Upper lobe of right lung (tissue), 1 donor: ENCODE data around the gene SETD1B. TPM values are rescaled to one million over a fixed set of nuclear protein-coding genes. Genes with fewer than 3 reads are reported as not detected.

Experiments used
- ATAC-seq: fragments of 200-7000 bp; cut with Tn5 transposase; one replicate; pipeline ENCODE4 v1.9.1; 2020; ENCODE audit warnings: mild to moderate bottlenecking, moderate library complexity
- DNase-seq: peaks from one replicate; pipeline ENCODE4 v3.0.0-alpha.2; 2020
- H3K27ac ChIP-seq: fragments of 200-600 bp; one replicate; pipeline ENCODE4 v1.8.0; 2022
- H3K27me3 ChIP-seq: fragments of 200-600 bp; one replicate; pipeline ENCODE4 v1.8.0; 2022; ENCODE audit warnings: mild to moderate bottlenecking
- H3K36me3 ChIP-seq: fragments of 200-600 bp; one replicate; pipeline ENCODE4 v1.8.0; 2022
- H3K4me1 ChIP-seq: fragments of 200-600 bp; one replicate; pipeline ENCODE4 v1.8.0; 2022
- H3K4me3 ChIP-seq: fragments of 200-600 bp; one replicate; pipeline ENCODE4 v1.8.0; 2022; ENCODE audit warnings: mild to moderate bottlenecking
- H3K9me3 ChIP-seq: fragments of 200-600 bp; one replicate; pipeline ENCODE4 v1.8.0; 2022
- intact Hi-C: fragments of 100-400 bp; cut with DNase I; formaldehyde crosslinking; loops from one replicate; pipeline ENCODE4 v1.11.0; 2022
- total RNA-seq: library from RNA; stranded (reverse); fragmentation: NEBNext Ultra II Directional; extraction: Animal tissue kit (Norgen Biotek cat#: 25700); gene quantifications from one replicate; pipeline ENCODE4 v1.2.1, GENCODE V29; 2021
- TF ChIP-seq, protein P1 (sequence below): fragments of 200-600 bp; IDR thresholded peaks from one replicate; pipeline ENCODE4 v1.8.0; 2022; ENCODE audit warnings: antibody characterized with exemption
- donor health status: DM: no; HTN: yes; CAD: no; lungs with severe emphysema.

Gene SETD1B
- total RNA-seq, 1 donor from 2014 or later, result 18.4 TPM

DNA sequence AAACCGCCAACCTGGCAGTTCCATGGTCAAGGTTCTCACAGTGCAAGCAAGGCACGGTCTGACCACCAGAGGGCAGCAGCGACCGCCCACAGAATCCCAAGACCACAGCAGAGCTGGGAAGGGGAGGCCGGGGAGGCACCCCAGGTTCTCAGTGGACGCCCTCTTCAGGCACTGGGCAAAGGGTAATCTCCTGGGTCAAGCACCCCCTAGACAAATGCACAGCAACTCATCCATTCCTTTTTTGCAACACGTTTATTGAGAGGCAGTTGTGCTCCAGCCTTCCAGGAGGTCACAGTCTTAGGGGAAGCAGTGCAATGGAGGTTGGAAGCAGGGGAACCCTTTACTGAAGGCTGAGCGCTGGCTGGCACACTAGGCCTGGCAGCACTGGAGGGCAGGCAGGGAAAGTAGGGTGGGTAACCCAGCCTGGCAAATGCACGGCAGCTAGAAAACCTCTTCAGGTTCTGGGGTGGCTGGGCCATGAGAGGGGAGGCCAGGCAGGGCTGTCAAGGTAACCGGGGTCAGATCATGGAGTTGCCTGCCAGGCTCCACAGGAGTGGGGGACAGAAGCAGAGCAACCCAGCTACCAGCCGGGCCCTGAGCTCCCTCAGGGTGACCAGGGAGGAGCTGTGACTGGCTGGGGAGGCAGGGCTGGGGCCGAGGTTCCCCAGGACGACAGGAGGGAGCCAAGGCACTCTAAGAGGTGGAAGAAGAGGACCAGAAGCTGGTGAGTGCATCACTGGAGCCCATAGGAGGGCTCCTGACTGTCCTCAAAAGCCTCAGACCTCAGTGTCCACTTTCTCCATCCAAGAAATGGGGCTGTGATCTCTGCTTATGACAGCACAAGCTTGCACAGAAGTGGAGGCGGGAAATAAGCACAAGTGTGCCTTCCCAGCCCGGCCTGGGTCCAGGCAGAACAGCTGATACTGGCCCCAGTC lies 8.5 kb upstream of the SETD1B start:
- Histone ChIP-seq H3K4me1 (peaks cover 79% of the 10 kb centered on the region), H3K27ac (peak overlapping the region; percentile 79), H3K36me3 (peaks cover 17% of the 10 kb centered on the region), H3K9me3 (no peaks in the 10 kb centered on the region), H3K27me3 (no peaks in the 10 kb centered on the region), H3K4me3 (peak overlapping the region; percentile 20)
- intact Hi-C loops, result no loop called here
- peak; percentile 52 for ATAC-seq
- DNase-seq, result peak; percentile 93
- TF ChIP-seq, protein P1, sequence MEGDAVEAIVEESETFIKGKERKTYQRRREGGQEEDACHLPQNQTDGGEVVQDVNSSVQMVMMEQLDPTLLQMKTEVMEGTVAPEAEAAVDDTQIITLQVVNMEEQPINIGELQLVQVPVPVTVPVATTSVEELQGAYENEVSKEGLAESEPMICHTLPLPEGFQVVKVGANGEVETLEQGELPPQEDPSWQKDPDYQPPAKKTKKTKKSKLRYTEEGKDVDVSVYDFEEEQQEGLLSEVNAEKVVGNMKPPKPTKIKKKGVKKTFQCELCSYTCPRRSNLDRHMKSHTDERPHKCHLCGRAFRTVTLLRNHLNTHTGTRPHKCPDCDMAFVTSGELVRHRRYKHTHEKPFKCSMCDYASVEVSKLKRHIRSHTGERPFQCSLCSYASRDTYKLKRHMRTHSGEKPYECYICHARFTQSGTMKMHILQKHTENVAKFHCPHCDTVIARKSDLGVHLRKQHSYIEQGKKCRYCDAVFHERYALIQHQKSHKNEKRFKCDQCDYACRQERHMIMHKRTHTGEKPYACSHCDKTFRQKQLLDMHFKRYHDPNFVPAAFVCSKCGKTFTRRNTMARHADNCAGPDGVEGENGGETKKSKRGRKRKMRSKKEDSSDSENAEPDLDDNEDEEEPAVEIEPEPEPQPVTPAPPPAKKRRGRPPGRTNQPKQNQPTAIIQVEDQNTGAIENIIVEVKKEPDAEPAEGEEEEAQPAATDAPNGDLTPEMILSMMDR, result peak; percentile 94

DNA sequence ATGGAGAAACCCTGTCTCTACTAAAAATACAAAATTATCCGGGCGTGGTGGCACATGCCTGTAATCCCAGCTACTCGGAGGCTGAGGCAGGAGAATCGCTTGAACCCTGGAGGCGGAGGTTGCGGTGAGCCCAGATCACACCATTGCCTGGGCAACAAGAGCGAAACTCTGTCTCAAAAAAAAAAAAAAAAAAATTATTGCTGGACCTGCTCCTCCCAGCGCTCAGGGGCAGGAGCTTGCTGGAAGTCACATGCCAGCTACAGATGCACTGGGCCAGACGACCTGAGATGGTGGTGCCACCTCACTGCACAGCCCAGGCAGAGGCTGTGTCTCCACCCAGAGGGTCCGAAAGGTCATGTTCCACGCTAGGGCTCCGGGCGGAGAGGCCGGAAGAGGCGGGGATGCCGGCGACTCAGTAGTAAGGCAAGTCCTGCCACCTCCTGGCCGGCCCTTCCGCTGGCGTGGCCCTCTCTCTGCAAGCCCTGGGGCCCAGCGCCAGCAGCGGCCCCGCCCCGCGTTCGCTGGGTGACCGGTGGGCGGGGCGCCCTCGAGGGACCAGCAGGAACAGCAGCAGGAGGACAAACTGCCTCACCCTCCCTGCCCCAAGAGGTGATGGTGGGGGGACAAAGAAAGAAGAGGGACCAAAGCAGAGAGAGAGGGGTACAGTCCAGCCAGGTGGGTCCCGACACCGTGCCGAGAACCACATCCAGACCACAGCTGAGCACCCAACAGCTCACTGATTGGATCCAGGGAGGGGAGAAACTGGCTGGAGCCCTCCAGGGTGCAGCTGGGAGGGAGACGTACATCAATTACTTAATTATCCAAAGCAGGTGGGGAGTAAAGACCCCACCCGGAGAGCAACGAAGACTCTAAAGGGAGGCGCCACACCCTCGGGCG lies 6.7 kb upstream of the SETD1B start:
- DNase-seq (peak; percentile 97), ATAC-seq (peak; percentile 56)
- TF ChIP-seq, protein P1, result peak; percentile 44
- H3K36me3 ChIP-seq, result peaks cover 17% of the 10 kb centered on the region
- intact Hi-C loops, result no loop called here
- H3K9me3 ChIP-seq, result no peaks in the 10 kb centered on the region
- H3K27ac ChIP-seq, result peak overlapping the region; percentile 72
- peak overlapping the region; percentile 25 for H3K4me3 ChIP-seq
- peaks cover 65% of the 10 kb centered on the region for H3K4me1 ChIP-seq
- H3K27me3 ChIP-seq, result no peaks in the 10 kb centered on the region

DNA sequence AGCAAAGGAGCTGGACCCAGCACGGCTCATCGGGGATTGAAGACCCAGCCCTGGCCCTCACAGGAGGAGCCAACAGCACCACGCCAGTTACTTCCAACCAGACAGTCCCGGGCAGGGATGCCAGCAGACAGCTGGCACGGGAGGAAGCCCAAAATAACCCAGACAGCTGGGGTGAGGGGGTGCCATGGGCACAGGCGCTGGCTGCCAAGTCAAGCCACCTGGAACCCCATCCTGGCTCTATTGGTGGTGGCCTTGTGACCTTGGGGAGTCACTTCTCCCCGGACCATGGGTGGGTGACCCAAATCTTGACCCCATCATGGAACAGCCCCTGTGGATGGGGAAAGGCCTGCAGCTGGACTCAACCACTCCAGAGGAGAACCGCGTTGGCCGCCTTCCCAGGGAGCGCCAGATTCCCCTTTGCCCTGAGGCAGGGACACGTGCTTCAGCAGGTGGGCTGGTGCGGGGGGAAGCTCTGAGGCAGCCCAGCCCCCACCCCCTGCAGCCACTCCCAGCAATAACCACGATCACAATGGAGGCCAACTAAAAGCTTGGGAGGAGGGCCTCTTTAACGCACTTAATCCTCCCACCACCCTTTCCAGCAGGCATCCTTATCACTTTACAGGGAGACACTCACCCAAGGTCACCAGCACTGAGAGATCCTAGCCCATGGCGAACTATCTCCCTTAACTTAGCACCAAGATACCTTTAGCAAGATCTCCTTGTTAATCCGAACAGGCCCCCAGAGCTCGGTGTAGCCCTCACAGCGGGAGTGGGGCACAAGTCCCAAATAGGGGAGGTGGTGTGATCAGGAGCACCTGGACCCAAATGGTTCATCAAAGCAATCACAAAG lies 5.6 kb upstream of the SETD1B start:
- H3K27ac ChIP-seq, result peak overlapping the region; percentile 100
- ATAC-seq (no peak), DNase-seq (peak; percentile 80)
- peaks cover 55% of the 10 kb centered on the region for H3K4me1 ChIP-seq
- H3K9me3 ChIP-seq, result no peaks in the 10 kb centered on the region
- peak overlapping the region; percentile 71 for H3K4me3 ChIP-seq
- TF ChIP-seq, protein P1, result no peak
- no peaks in the 10 kb centered on the region for H3K27me3 ChIP-seq
- intact Hi-C loops, result no loop called here
- peaks cover 17% of the 10 kb centered on the region for H3K36me3 ChIP-seq

GRCh38 chr12:121798787-121799155 lies 5.0 kb upstream of the SETD1B start:
- Histone ChIP-seq H3K27ac (peak overlapping the region; percentile 100), H3K4me1 (peaks cover 52% of the 10 kb centered on the region), H3K4me3 (peak overlapping the region; percentile 71), H3K27me3 (no peaks in the 10 kb centered on the region), H3K36me3 (peaks cover 17% of the 10 kb centered on the region), H3K9me3 (no peaks in the 10 kb centered on the region)
- no peak for ATAC-seq
- DNase-seq, result no peak
- intact Hi-C loops, result no loop called here
- TF ChIP-seq, protein P1, result no peak
